WTC11 (cell line): ENCODE measurements around the gene RNF167. TPM values are rescaled to one million over a fixed set of nuclear protein-coding genes. Genes with fewer than 3 reads are reported as not detected.

Experiments used
- ATAC-seq: fragments of 200-7000 bp; cut with Tn5 transposase; 2 replicates; pipeline ENCODE4 v1.10.0; 2021; ENCODE audit warnings: mild to moderate bottlenecking, moderate library complexity
- CTCF ChIA-PET: fragments of 300-600 bp; sonication (Branson Sonifier 250); formaldehyde crosslinking; loops from one replicate; lab custom pipeline; 2021; ENCODE audit warnings: antibody characterized with exemption; lab: Charles Lee
- POLR2A ChIA-PET: fragments of 350-600 bp; sonication (Branson Sonifier 250); formaldehyde crosslinking; loops from one replicate; lab custom pipeline; 2021; ENCODE audit warnings: antibody characterized with exemption; lab: Charles Lee
- DNase-seq: peaks from one replicate; pipeline ENCODE4 v3.0.0; 2021; ENCODE audit warnings: low spot score
- H3K27ac Mint-ChIP-seq: 2 replicates; pipeline ENCODE4 v1.8.0; 2021; ENCODE audit warnings: mixed read lengths
- H3K27me3 Mint-ChIP-seq: 2 replicates; pipeline ENCODE4 v1.8.0; 2021; ENCODE audit warnings: low read depth, mild to moderate bottlenecking, moderate library complexity, mixed read lengths
- H3K36me3 Mint-ChIP-seq: 2 replicates; pipeline ENCODE4 v1.8.0; 2021; ENCODE audit warnings: mixed read lengths
- H3K4me1 Mint-ChIP-seq: 2 replicates; pipeline ENCODE4 v1.8.0; 2022; ENCODE audit warnings: mixed read lengths
- H3K4me3 Mint-ChIP-seq: 2 replicates; pipeline ENCODE4 v1.8.0; 2021; ENCODE audit warnings: mild to moderate bottlenecking, moderate library complexity, mixed read lengths
- H3K9me3 Mint-ChIP-seq: 2 replicates; pipeline ENCODE4 v1.8.0; 2021; ENCODE audit warnings: mixed read lengths
- AFF4 ChIP-seq: sonication (generic); formaldehyde crosslinking; IDR thresholded peaks from 2 replicates; pipeline ENCODE4 v1.8.1; 2023; ENCODE audit warnings: mild to moderate bottlenecking, missing genetic modification reagents, borderline replicate concordance
- AR ChIP-seq: fragments of 250-450 bp; sonication (Bioruptor Pico); IDR thresholded peaks from 2 replicates; pipeline ENCODE4 v1.9.0; 2021; ENCODE audit warnings: mild to moderate bottlenecking
- ATF1 ChIP-seq: sonication (generic); formaldehyde crosslinking; IDR thresholded peaks from 2 replicates; pipeline ENCODE4 v1.8.1; 2023; ENCODE audit warnings: mild to moderate bottlenecking, moderate library complexity, missing genetic modification reagents
- CDX4 ChIP-seq: fragments of 250-450 bp; sonication (Bioruptor Pico); IDR thresholded peaks from 2 replicates; pipeline ENCODE4 v1.9.0; 2021; ENCODE audit warnings: moderate library complexity, mild to moderate bottlenecking, inconsistent platforms, borderline replicate concordance
- E2F4 ChIP-seq: sonication (generic); formaldehyde crosslinking; IDR thresholded peaks from 2 replicates; pipeline ENCODE4 v1.8.1; 2022; ENCODE audit warnings: low read depth, mild to moderate bottlenecking, moderate library complexity, missing genetic modification reagents, borderline replicate concordance
- E2F5 ChIP-seq: sonication (generic); formaldehyde crosslinking; IDR thresholded peaks from 2 replicates; pipeline ENCODE4 v1.8.1; 2022; ENCODE audit warnings: mild to moderate bottlenecking, moderate library complexity, missing genetic modification reagents
- ERG ChIP-seq: fragments of 250-450 bp; sonication (Bioruptor Pico); IDR thresholded peaks from 2 replicates; pipeline ENCODE4 v1.8.0; 2021; ENCODE audit warnings: mild to moderate bottlenecking
- FOXP1 ChIP-seq: sonication (generic); formaldehyde crosslinking; IDR thresholded peaks from 2 replicates; pipeline ENCODE4 v1.8.0; 2022; ENCODE audit warnings: missing genetic modification reagents, mild to moderate bottlenecking, moderate library complexity, borderline replicate concordance
- MXD4 ChIP-seq: fragments of 250-450 bp; sonication (Bioruptor Pico); IDR thresholded peaks from 2 replicates; pipeline ENCODE4 v1.8.0; 2021; ENCODE audit warnings: mild to moderate bottlenecking, moderate library complexity, borderline replicate concordance
- NR2C2 ChIP-seq: sonication (generic); formaldehyde crosslinking; IDR thresholded peaks from 2 replicates; pipeline ENCODE4 v1.8.0; 2022; ENCODE audit warnings: mild to moderate bottlenecking, missing genetic modification reagents
- PREB ChIP-seq: sonication (generic); formaldehyde crosslinking; IDR thresholded peaks from 2 replicates; pipeline ENCODE4 v1.8.1; 2022; ENCODE audit warnings: mild to moderate bottlenecking, missing genetic modification reagents, moderate library complexity, borderline replicate concordance
- RORB ChIP-seq: fragments of 250-450 bp; sonication (Bioruptor Pico); IDR thresholded peaks from 2 replicates; pipeline ENCODE4 v1.9.0; 2021; ENCODE audit warnings: mild to moderate bottlenecking
- TEAD1 ChIP-seq: sonication (generic); formaldehyde crosslinking; IDR thresholded peaks from 2 replicates; pipeline ENCODE4 v1.8.0; 2022; ENCODE audit warnings: mild to moderate bottlenecking, missing genetic modification reagents
- TEAD4 ChIP-seq: sonication (generic); formaldehyde crosslinking; IDR thresholded peaks from 2 replicates; pipeline ENCODE4 v1.8.0; 2022; ENCODE audit warnings: mild to moderate bottlenecking, missing genetic modification reagents
- USF2 ChIP-seq: sonication (generic); formaldehyde crosslinking; IDR thresholded peaks from 2 replicates; pipeline ENCODE4 v1.8.1; 2023; ENCODE audit warnings: mild to moderate bottlenecking, missing genetic modification reagents, moderate library complexity
- ZNF138 ChIP-seq: sonication (generic); formaldehyde crosslinking; conservative IDR thresholded peaks from 2 replicates; pipeline ENCODE4 v1.8.1; 2022; ENCODE audit warnings: mild to moderate bottlenecking, moderate library complexity, missing genetic modification reagents
- ZNF219 ChIP-seq: sonication (generic); formaldehyde crosslinking; IDR thresholded peaks from 2 replicates; pipeline ENCODE4 v1.8.0; 2023; ENCODE audit warnings: missing genetic modification reagents, mild to moderate bottlenecking, borderline replicate concordance
- ZNF232 ChIP-seq: sonication (generic); formaldehyde crosslinking; IDR thresholded peaks from 2 replicates; pipeline ENCODE4 v1.8.0; 2022; ENCODE audit warnings: mild to moderate bottlenecking, missing genetic modification reagents
- ZNF396 ChIP-seq: fragments of 250-450 bp; sonication (Bioruptor Pico); IDR thresholded peaks from 2 replicates; pipeline ENCODE4 v1.8.0; 2021; ENCODE audit warnings: mild to moderate bottlenecking, moderate library complexity, borderline replicate concordance
- ZNF416 ChIP-seq: fragments of 250-450 bp; sonication (Bioruptor Pico); IDR thresholded peaks from 2 replicates; pipeline ENCODE4 v1.9.0; 2021; ENCODE audit warnings: mild to moderate bottlenecking, inconsistent platforms
- total RNA-seq: library from RNA; stranded (reverse); gene quantifications from 3 replicates; pipeline ENCODE4 v1.2.3, GENCODE V29; 2021

RNF167 gene
- total RNA-seq, 1 experiment from 2014 or later = 143 TPM

- ChIA-PET CTCF (interaction anchor here (0.9 to 1.7 kb wide), 3 partner anchors 8 to 50 kb away, joined by 3 to 4 read pairs (median 4); partner anchors contain the start of gene ENO3), POLR2A (interaction anchor here (0.6 to 1.6 kb wide), 2 partner anchors 8 to 14 kb away, joined by 3 to 4 read pairs; no protein-coding TSS in a partner anchor)
- DNase-seq = no peak
- H3K9me3 Mint-ChIP-seq = no peaks in the 10 kb centered on the region
- H3K4me1 Mint-ChIP-seq = peaks cover 18% of the 10 kb centered on the region
- TF ChIP-seq MXD4 (CRISPR knock-in tag) = no peak
- no peak for TF ChIP-seq TEAD4 (CRISPR knock-in tag)
- TF ChIP-seq RORB (CRISPR knock-in tag) = no peak
- no peak for TF ChIP-seq NR2C2
- no peak for TF ChIP-seq TEAD1 (CRISPR knock-in tag)
- no peak for TF ChIP-seq AFF4 (CRISPR knock-in tag)
- TF ChIP-seq ZNF416 (CRISPR knock-in tag) = no peak
- TF ChIP-seq PREB (CRISPR knock-in tag) = no peak
- no peak for TF ChIP-seq ERG (CRISPR knock-in tag)
- TF ChIP-seq USF2 (CRISPR knock-in tag) = no peak
- no peak for TF ChIP-seq ZNF138 (CRISPR knock-in tag)
- TF ChIP-seq AR = no peak
- no peak for TF ChIP-seq ATF1 (CRISPR knock-in tag)
- no peak for TF ChIP-seq E2F5
- no peak for TF ChIP-seq CDX4 (CRISPR knock-in tag)
- TF ChIP-seq ZNF219 = no peak
- TF ChIP-seq ZNF232 = no peak
- no peak for TF ChIP-seq ZNF396 (CRISPR knock-in tag)
- TF ChIP-seq E2F4 = no peak
- TF ChIP-seq FOXP1 (CRISPR knock-in tag) = no peak
- TF ChIP-seq, all 79 proteins: peak for 0
- peaks cover 7% of the 10 kb centered on the region; the same call in 1 of the 2 replicates for H3K36me3 Mint-ChIP-seq
- peak; percentile 36 for ATAC-seq
- H3K27ac Mint-ChIP-seq = peak overlapping the region; percentile 33; the same call in 1 of the 2 replicates
- no peak overlapping the region for H3K4me3 Mint-ChIP-seq
- no peaks in the 10 kb centered on the region for H3K27me3 Mint-ChIP-seq
Measured at GRCh38 chr17:4959261-4959965, 19.3 kb downstream of the RNF167 start.
